K562 (cell line): ENCODE data around the gene KCNN4. TPM values are rescaled to one million over a fixed set of nuclear protein-coding genes. Genes with fewer than 3 reads are reported as not detected.

Source experiments
- ARHGAP35 ChIP-seq: fragments of 450-650 bp; IDR thresholded peaks from 2 replicates; pipeline ENCODE4 v1.6.1; 2018; ENCODE audit not compliant: partially characterized antibody
- ELF4 ChIP-seq: fragments of 450-650 bp; formaldehyde crosslinking; IDR thresholded peaks from 2 replicates; pipeline ENCODE4 v1.4.0; 2022; ENCODE audit warnings: missing genetic modification characterization
- ETV1 ChIP-seq: fragments of 450-650 bp; conservative IDR thresholded peaks from 2 replicates; pipeline ENCODE4 v1.6.1; 2016; ENCODE audit warnings: missing genetic modification characterization, control low read depth, low read depth, missing compliant biosample characterization
- FOXK2 ChIP-seq, 2 experiments: fragments of 450-650 bp; IDR thresholded peaks in 1 of 2; conservative IDR thresholded peaks in 1 of 2; 2 replicates each; pipeline ENCODE4 v1.6.1; 2016; ENCODE audit warnings: low read depth in 2 of 2, mild to moderate bottlenecking in 1 of 2
- HDAC1 ChIP-seq, 2 experiments: fragments of 450-650 bp; IDR thresholded peaks; 2 replicates each; pipeline ENCODE4 v1.6.1; 2016 to 2017; ENCODE audit warnings: inconsistent platforms in 1 of 2, mild to moderate bottlenecking in 1 of 2, moderate library complexity in 1 of 2
- HDGF ChIP-seq: fragments of 450-650 bp; IDR thresholded peaks from 2 replicates; pipeline ENCODE4 v1.6.1; 2016
- KDM1A ChIP-seq, 2 experiments: fragments of 450-650 bp; IDR thresholded peaks; 2 replicates each; pipeline ENCODE4 v1.6.1; 2016; ENCODE audit warnings: mild to moderate bottlenecking in 2 of 2
- MCM7 ChIP-seq, 2 experiments: fragments of 450-650 bp; IDR thresholded peaks; 2 replicates each; pipeline ENCODE4 v1.6.1; 2016 to 2018
- MIER1 ChIP-seq: fragments of 450-650 bp; IDR thresholded peaks from 2 replicates; pipeline ENCODE4 v1.6.1; 2016; ENCODE audit warnings: antibody characterized with exemption, mild to moderate bottlenecking, low read depth
- NKRF ChIP-seq: fragments of 450-650 bp; IDR thresholded peaks from 2 replicates; pipeline ENCODE4 v1.6.1; 2016; ENCODE audit warnings: borderline replicate concordance
- OTX1 ChIP-seq: fragments of 450-650 bp; formaldehyde crosslinking; IDR thresholded peaks from 2 replicates; pipeline ENCODE4 v1.4.0; 2022; ENCODE audit warnings: mild to moderate bottlenecking
- RCOR1 ChIP-seq, 2 experiments: IDR thresholded peaks; 2 replicates each; pipeline ENCODE4 v1.6.1; 2012; ENCODE audit warnings: low read depth in 2 of 2, low read length in 2 of 2, borderline replicate concordance in 1 of 2, improper control_type of control experiment in 1 of 2
- SIN3B ChIP-seq: fragments of 450-650 bp; IDR thresholded peaks from 2 replicates; pipeline ENCODE4 v1.6.1; 2017; ENCODE audit warnings: low read depth, mild to moderate bottlenecking, moderate library complexity
- TFAM ChIP-seq: fragments of 250-450 bp; sonication (Bioruptor Pico); conservative IDR thresholded peaks from 2 replicates; pipeline ENCODE4 v1.5.0; 2021; ENCODE audit warnings: mild to moderate bottlenecking, moderate library complexity
- THRAP3 ChIP-seq: fragments of 450-650 bp; IDR thresholded peaks from 2 replicates; pipeline ENCODE4 v1.6.1; 2016; ENCODE audit warnings: mild to moderate bottlenecking, inconsistent platforms, borderline replicate concordance
- UBTF ChIP-seq, 2 experiments: IDR thresholded peaks; 2 replicates each; pipeline ENCODE4 v1.6.1; 2012; ENCODE audit warnings: improper control_type of control experiment in 2 of 2, low read depth in 2 of 2, low read length in 2 of 2, borderline replicate concordance in 1 of 2
- ZC3H8 ChIP-seq: fragments of 450-650 bp; IDR thresholded peaks from 2 replicates; pipeline ENCODE4 v1.6.1; 2017
- ZNF12 ChIP-seq: sonication (generic); formaldehyde crosslinking; IDR thresholded peaks from 2 replicates; pipeline ENCODE4 v1.4.0; 2020; ENCODE audit warnings: mild to moderate bottlenecking, missing genetic modification reagents
- ZNF316 ChIP-seq: fragments of 450-650 bp; IDR thresholded peaks from 2 replicates; pipeline ENCODE4 v1.6.1; 2016
- polyA plus RNA-seq, 8 experiments: library from polyadenylated mRNA; depleted of rRNA in 4 of 8; stranded (reverse) in 5 of 8; unstranded in 3 of 8; fragments of >200 nt; fragmentation: Nextera tagmentation in 2 of 8; fragmentation: Illumina TruSeq in 1 of 8; extraction: Ambion mirVana in 2 of 8; extraction: Trizol in 1 of 8; gene quantifications; 2 replicates each; pipeline versions ENCODE4 v1.2.1 to v1.2.3, GENCODE V29; 2011 to 2014; ENCODE audit warnings: inconsistent platforms in 1 of 8, missing spikeins in 1 of 8
- total RNA-seq, 7 experiments: library from RNA; depleted of rRNA in 6 of 7; stranded (reverse); fragments of >200 nt in 6 of 7; fragmentation: Illumina TruSeq in 2 of 7; extraction: Trizol in 2 of 7; gene quantifications; 2 replicates each; pipeline versions ENCODE4 v1.2.1 to v1.2.3, GENCODE V29; 2011 to 2021; ENCODE audit warnings: low replicate concordance in 1 of 7
- TF ChIP-seq, protein P1 (sequence below): fragments of 450-650 bp; formaldehyde crosslinking; conservative IDR thresholded peaks from 2 replicates; pipeline ENCODE4 v1.4.0; 2022; ENCODE audit warnings: mild to moderate bottlenecking, missing genetic modification characterization
- TF ChIP-seq, protein P2 (sequence below): fragments of 450-650 bp; IDR thresholded peaks from 2 replicates; pipeline ENCODE4 v1.6.1; 2018; ENCODE audit warnings: mild to moderate bottlenecking, low read depth; ENCODE audit not compliant: partially characterized antibody
- TF ChIP-seq, protein P3 (sequence below): IDR thresholded peaks from 2 replicates; pipeline ENCODE4 v1.6.1; 2011; ENCODE audit not compliant: insufficient read length; ENCODE audit errors: extremely low read depth

KCNN4 gene
- total and polyA plus RNA-seq, 9 of the 15 experiments (the other 6 are each of a cell fraction or from before 2014, with no cell fraction given): 0.53 to 37.7 (median 25.9) TPM

- TF ChIP-seq OTX1 (CRISPR knock-in tag) (peak; percentile 34; the same call in 1 of the 2 replicates), UBTF (IDR thresholded peaks at IDR 0.05; ENCODE audit: borderline replicate concordance in 1 of 2, low read depth in 2 of 2, low read length in 2 of 2) (no peak), ARHGAP35 (peak; percentile 68), ELF4 (peak; percentile 63; the same call in 1 of the 2 replicates), KDM1A (IDR thresholded peaks at IDR 0.05) (peak; percentile 0 to 20; a peak in 1 of 4 replicates), RCOR1 (IDR thresholded peaks at IDR 0.05; ENCODE audit: borderline replicate concordance in 1 of 2, low read depth in 2 of 2, low read length in 2 of 2) (no peak), ZNF316 (peak; percentile 37; the same call in 1 of the 2 replicates), MCM7 (IDR thresholded peaks at IDR 0.05) (no peak), HDGF (peak; percentile 73; the same call in 1 of the 2 replicates), FOXK2 (conservative IDR thresholded peaks at IDR 0.05 in 1 of 2, IDR thresholded peaks at IDR 0.05 in 1 of 2; ENCODE audit: low read depth in 2 of 2) (peak in 1 of 2 experiments; percentile 23; a peak in 1 of 4 replicates), THRAP3 (peak; percentile 67; the same call in 1 of the 2 replicates), ETV1 (tag) (no peak), ZNF12 (CRISPR knock-in tag) (no peak), MIER1 (0 out of 2 replicates have a peak, but pooled peaks have one; percentile 15), NKRF (peak; percentile 51; the same call in 1 of the 2 replicates), TFAM (no peak), HDAC1 (IDR thresholded peaks at IDR 0.05) (peak in 1 of 2 experiments; percentile 49; a peak in 1 of 4 replicates), SIN3B (no peak), ZC3H8 (0 out of 2 replicates have a peak, but pooled peaks have one; percentile 37)
- TF ChIP-seq, protein P1, sequence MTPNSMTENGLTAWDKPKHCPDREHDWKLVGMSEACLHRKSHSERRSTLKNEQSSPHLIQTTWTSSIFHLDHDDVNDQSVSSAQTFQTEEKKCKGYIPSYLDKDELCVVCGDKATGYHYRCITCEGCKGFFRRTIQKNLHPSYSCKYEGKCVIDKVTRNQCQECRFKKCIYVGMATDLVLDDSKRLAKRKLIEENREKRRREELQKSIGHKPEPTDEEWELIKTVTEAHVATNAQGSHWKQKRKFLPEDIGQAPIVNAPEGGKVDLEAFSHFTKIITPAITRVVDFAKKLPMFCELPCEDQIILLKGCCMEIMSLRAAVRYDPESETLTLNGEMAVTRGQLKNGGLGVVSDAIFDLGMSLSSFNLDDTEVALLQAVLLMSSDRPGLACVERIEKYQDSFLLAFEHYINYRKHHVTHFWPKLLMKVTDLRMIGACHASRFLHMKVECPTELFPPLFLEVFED: 0 out of 2 replicates have a peak, but pooled peaks have one; percentile 32
- TF ChIP-seq, protein P2, sequence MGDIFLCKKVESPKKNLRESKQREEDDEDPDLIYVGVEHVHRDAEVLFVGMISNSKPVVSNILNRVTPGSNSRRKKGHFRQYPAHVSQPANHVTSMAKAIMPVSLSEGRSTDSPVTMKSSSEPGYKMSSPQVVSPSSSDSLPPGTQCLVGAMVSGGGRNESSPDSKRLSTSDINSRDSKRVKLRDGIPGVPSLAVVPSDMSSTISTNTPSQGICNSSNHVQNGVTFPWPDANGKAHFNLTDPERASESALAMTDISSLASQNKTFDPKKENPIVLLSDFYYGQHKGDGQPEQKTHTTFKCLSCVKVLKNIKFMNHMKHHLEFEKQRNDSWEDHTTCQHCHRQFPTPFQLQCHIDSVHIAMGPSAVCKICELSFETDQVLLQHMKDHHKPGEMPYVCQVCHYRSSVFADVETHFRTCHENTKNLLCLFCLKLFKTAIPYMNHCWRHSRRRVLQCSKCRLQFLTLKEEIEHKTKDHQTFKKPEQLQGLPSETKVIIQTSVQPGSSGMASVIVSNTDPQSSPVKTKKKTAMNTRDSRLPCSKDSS: peak; percentile 16
- TF ChIP-seq, protein P3, sequence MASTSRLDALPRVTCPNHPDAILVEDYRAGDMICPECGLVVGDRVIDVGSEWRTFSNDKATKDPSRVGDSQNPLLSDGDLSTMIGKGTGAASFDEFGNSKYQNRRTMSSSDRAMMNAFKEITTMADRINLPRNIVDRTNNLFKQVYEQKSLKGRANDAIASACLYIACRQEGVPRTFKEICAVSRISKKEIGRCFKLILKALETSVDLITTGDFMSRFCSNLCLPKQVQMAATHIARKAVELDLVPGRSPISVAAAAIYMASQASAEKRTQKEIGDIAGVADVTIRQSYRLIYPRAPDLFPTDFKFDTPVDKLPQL: no peak
These were observed 2.9 kb upstream of the KCNN4 start (continued) for GRCh38 chr19:43783636-43784035.
